K562 (cell line): ENCODE measurements around the gene VPS4B. TPM values are rescaled to one million over a fixed set of nuclear protein-coding genes. Genes with fewer than 3 reads are reported as not detected.

Experiments used
- MTA2 ChIP-seq: fragments of 450-650 bp; IDR thresholded peaks from 2 replicates; pipeline ENCODE4 v1.6.1; 2016; ENCODE audit warnings: low read depth
- RAD51 ChIP-seq: fragments of 450-650 bp; IDR thresholded peaks from 2 replicates; pipeline ENCODE4 v1.7.1; 2016; ENCODE audit warnings: low read depth, mild to moderate bottlenecking, borderline replicate concordance
- TOE1 ChIP-seq, 2 experiments: fragments of 450-650 bp in 1 of 2; sonication (generic) in 1 of 2; formaldehyde crosslinking in 1 of 2; IDR thresholded peaks; 2 replicates each; pipeline versions ENCODE4 v1.7.1 to v1.8.0; 2016 to 2022; ENCODE audit warnings: borderline replicate concordance in 2 of 2, mild to moderate bottlenecking in 2 of 2, antibody characterized with exemption in 1 of 2, inconsistent platforms in 1 of 2, low read depth in 1 of 2, missing genetic modification reagents in 1 of 2, moderate library complexity in 1 of 2
- ZNF518B ChIP-seq: fragments of 250-450 bp; sonication (Bioruptor Pico); IDR thresholded peaks from 2 replicates; pipeline ENCODE4 v1.5.0; 2021; ENCODE audit warnings: mild to moderate bottlenecking, moderate library complexity
- ZNF609 ChIP-seq: sonication (generic); formaldehyde crosslinking; IDR thresholded peaks from 2 replicates; pipeline ENCODE4 v1.8.1; 2023; ENCODE audit warnings: missing genetic modification reagents, mild to moderate bottlenecking, borderline replicate concordance
- polyA plus RNA-seq, 8 experiments: library from polyadenylated mRNA; depleted of rRNA in 4 of 8; stranded (reverse) in 5 of 8; unstranded in 3 of 8; fragments of >200 nt; fragmentation: Nextera tagmentation in 2 of 8; fragmentation: Illumina TruSeq in 1 of 8; extraction: Ambion mirVana in 2 of 8; extraction: Trizol in 1 of 8; gene quantifications; 2 replicates each; pipeline versions ENCODE4 v1.2.1 to v1.2.3, GENCODE V29; 2011 to 2014; ENCODE audit warnings: inconsistent platforms in 1 of 8, missing spikeins in 1 of 8
- total RNA-seq, 7 experiments: library from RNA; depleted of rRNA in 6 of 7; stranded (reverse); fragments of >200 nt in 6 of 7; fragmentation: Illumina TruSeq in 2 of 7; extraction: Trizol in 2 of 7; gene quantifications; 2 replicates each; pipeline versions ENCODE4 v1.2.1 to v1.2.3, GENCODE V29; 2011 to 2021; ENCODE audit warnings: low replicate concordance in 1 of 7
- TF ChIP-seq, protein P1 (sequence below), 2 experiments: IDR thresholded peaks; 2 replicates each; pipeline ENCODE4 v1.6.1; 2012; ENCODE audit warnings: improper control_type of control experiment in 2 of 2, low read depth in 2 of 2, low read length in 2 of 2, borderline replicate concordance in 1 of 2

VPS4B gene
- total and polyA plus RNA-seq, 9 of the 15 experiments (the other 6 are each of a cell fraction or from before 2014, with no cell fraction given), result 7.3 to 16.4 (median 10.4) TPM

GRCh38 chr18:63348508-63349136 is 73.7 kb downstream of the VPS4B start (continued):
- TF ChIP-seq RAD51 (no peak), ZNF609 (CRISPR knock-in tag) (no peak), TOE1 (IDR thresholded peaks at IDR 0.05; ENCODE audit: borderline replicate concordance) (no peak), TOE1 (CRISPR knock-in tag; IDR thresholded peaks at IDR 0.05; ENCODE audit: borderline replicate concordance, low read depth) (no peak), ZNF518B (no peak), MTA2 (no peak)
- TF ChIP-seq, protein P1, sequence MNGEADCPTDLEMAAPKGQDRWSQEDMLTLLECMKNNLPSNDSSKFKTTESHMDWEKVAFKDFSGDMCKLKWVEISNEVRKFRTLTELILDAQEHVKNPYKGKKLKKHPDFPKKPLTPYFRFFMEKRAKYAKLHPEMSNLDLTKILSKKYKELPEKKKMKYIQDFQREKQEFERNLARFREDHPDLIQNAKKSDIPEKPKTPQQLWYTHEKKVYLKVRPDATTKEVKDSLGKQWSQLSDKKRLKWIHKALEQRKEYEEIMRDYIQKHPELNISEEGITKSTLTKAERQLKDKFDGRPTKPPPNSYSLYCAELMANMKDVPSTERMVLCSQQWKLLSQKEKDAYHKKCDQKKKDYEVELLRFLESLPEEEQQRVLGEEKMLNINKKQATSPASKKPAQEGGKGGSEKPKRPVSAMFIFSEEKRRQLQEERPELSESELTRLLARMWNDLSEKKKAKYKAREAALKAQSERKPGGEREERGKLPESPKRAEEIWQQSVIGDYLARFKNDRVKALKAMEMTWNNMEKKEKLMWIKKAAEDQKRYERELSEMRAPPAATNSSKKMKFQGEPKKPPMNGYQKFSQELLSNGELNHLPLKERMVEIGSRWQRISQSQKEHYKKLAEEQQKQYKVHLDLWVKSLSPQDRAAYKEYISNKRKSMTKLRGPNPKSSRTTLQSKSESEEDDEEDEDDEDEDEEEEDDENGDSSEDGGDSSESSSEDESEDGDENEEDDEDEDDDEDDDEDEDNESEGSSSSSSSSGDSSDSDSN (IDR thresholded peaks at IDR 0.05; ENCODE audit: borderline replicate concordance in 1 of 2, low read depth in 2 of 2, low read length in 2 of 2), result no peak
